ENCODE measurements around the gene ZNF609. TPM values are rescaled to one million over a fixed set of nuclear protein-coding genes. Genes with fewer than 3 reads are reported as not detected.

Gene ZNF609
- total and polyA plus RNA-seq, 11 donors, result 5.8 to 24.5 (median 15.3) TPM

DNA sequence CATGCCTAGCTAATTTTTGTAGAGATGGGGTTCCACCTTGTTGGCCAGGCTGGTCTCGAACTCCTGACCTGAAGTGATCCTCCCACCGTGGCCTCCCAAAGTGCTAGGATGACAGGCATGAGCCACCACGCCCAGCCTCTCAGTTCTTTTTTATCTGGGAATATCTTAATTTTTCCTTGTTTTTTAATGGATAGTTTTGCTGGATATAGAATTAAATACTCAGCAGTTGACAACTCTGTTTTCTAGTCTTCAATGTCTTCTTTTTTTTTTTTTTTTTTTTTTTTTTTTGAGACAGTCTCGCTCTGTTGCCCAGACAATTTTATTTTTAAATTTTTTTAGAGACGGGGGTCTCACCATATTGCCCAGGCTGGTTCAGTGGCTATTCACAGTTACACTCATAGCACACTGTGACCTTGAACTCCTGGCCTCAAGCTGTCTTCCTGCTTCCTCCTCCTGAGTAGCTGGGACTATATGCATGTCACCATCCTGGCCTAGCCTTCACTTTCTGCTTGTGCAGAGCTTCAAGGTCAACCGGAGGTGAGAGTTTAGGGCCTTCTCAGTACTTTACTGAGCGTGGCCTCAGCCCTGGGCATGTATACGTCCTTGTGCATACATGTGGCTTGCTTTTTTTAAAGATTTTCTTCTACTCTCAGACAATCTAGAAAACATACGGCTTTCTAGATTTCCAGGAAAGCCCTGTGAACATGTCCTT, 120.5 kb downstream of the ZNF609 start:
- peak in 1 of 4 donors; percentile 18 for ATAC-seq
- Histone ChIP-seq H3K27ac (peak overlapping the region in 1 of 12 donors; percentile 50), H3K4me1 (peaks cover 0 to 22% (median 0%) of the 10 kb centered on the region in 12 donors), H3K9me3 (peaks cover 0 to 28% (median 9%) of the 10 kb centered on the region in 12 donors), H3K4me3 (no peak overlapping the region), H3K36me3 (no peaks in the 10 kb centered on the region), H3K27me3 (no peaks in the 10 kb centered on the region)
- DNase-seq, result no peak
- 88 to 92% (median 88%) methylated on average over 9 of the region's 9 CpGs for WGBS, 4 donors
- TF ChIP-seq, protein P1, sequence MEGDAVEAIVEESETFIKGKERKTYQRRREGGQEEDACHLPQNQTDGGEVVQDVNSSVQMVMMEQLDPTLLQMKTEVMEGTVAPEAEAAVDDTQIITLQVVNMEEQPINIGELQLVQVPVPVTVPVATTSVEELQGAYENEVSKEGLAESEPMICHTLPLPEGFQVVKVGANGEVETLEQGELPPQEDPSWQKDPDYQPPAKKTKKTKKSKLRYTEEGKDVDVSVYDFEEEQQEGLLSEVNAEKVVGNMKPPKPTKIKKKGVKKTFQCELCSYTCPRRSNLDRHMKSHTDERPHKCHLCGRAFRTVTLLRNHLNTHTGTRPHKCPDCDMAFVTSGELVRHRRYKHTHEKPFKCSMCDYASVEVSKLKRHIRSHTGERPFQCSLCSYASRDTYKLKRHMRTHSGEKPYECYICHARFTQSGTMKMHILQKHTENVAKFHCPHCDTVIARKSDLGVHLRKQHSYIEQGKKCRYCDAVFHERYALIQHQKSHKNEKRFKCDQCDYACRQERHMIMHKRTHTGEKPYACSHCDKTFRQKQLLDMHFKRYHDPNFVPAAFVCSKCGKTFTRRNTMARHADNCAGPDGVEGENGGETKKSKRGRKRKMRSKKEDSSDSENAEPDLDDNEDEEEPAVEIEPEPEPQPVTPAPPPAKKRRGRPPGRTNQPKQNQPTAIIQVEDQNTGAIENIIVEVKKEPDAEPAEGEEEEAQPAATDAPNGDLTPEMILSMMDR (IDR thresholded peaks at IDR 0.05), result no peak
- no peak for TF ChIP-seq POLR2A (IDR thresholded peaks at IDR 0.05)
- intact Hi-C loops (cut with DNase I), result no loop called here

DNA sequence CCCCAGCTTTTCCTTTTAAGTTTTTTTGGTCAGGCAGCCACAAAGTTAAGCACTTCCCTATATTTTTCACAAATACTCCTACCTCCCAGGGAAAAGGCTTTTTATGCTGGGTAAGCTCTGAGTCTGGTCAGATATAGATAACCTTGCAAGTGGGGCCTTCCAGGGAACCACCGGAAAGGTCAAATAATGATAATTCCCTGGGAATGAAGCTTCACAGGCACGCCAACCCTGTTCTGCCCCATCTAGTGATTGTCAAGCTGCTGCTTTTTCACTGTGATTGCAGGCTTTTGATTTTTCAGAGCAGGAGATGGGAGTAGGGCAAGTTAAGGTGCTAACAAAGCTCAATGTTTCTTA, 121.0 kb downstream of the ZNF609 start:
- TF ChIP-seq, protein P1 (IDR thresholded peaks at IDR 0.05), result no peak
- TF ChIP-seq POLR2A (IDR thresholded peaks at IDR 0.05), result no peak
- ATAC-seq, result no peak
- Histone ChIP-seq H3K4me1 (peaks cover 0 to 25% (median 2%) of the 10 kb centered on the region in 12 donors), H3K36me3 (no peaks in the 10 kb centered on the region), H3K4me3 (no peak overlapping the region), H3K9me3 (peaks cover 0 to 28% (median 9%) of the 10 kb centered on the region in 12 donors), H3K27ac (peak overlapping the region in 1 of 12 donors; percentile 50), H3K27me3 (no peaks in the 10 kb centered on the region)
- no peak for DNase-seq
- intact Hi-C loops (cut with DNase I), result no loop called here
- 66 to 78% (median 72%) methylated on average over 2 of the region's 2 CpGs for WGBS, 4 donors

DNA sequence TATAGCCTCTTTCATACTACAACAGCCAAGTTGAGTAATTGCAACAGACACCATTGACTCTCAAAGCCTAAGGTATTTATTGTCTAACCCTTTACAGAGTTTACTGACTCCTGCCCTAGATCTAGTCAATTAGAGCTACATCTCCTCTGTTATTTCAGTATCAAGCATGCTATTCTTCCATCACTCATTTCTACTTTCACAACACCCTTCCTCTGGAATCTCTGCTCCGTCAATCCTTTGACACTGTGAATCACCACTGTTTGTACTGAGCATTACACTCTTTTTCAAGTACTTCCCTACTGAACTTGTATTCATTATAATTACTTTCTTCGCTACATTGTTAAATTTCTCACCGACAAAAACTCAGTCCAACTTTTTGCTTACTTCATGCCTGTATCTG, 121.8 kb downstream of the ZNF609 start:
- DNase-seq, result no peak
- Histone ChIP-seq H3K36me3 (no peaks in the 10 kb centered on the region), H3K27me3 (no peaks in the 10 kb centered on the region), H3K4me1 (peaks cover 0 to 33% (median 7%) of the 10 kb centered on the region in 12 donors), H3K27ac (no peak overlapping the region), H3K9me3 (peaks cover 0 to 28% (median 9%) of the 10 kb centered on the region in 12 donors), H3K4me3 (no peak overlapping the region)
- no peak for TF ChIP-seq POLR2A (IDR thresholded peaks at IDR 0.05)
- TF ChIP-seq, protein P1 (IDR thresholded peaks at IDR 0.05), result no peak
- intact Hi-C loops (cut with DNase I), result no loop called here
- peak in 2 of 4 donors; percentile 27 to 34 for ATAC-seq
- WGBS, 4 donors, result 88 to 90% (median 89%) methylated on average over 3 of the region's 3 CpGs

DNA sequence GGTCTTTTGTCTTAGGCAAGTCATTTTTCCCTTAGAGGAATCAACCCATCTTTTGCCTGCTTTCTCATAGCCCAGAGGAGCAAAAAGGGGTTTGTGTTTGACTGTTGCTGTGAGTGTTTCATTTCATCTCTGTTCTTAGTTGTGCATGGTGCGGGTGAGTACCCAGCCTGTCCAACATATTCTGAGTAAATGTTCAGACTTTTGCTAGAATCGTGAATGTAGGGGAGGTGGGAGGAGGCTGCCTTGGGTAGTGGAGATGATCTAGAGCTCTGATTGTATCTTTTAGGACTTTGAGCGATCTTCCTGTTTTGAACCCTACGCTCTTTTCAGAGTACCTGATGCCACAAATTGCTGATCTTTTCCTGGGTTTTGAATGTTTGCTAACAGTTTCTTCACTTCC, 123.1 kb downstream of the ZNF609 start:
- 86 to 92% (median 91%) methylated on average over 4 of the region's 4 CpGs for WGBS, 4 donors
- Histone ChIP-seq H3K36me3 (no peaks in the 10 kb centered on the region), H3K4me1 (peaks cover 0 to 39% (median 7%) of the 10 kb centered on the region in 12 donors), H3K27me3 (no peaks in the 10 kb centered on the region), H3K27ac (no peak overlapping the region), H3K4me3 (no peak overlapping the region), H3K9me3 (peaks cover 0 to 28% (median 9%) of the 10 kb centered on the region in 12 donors)
- TF ChIP-seq, protein P1 (IDR thresholded peaks at IDR 0.05), result no peak
- no peak for TF ChIP-seq POLR2A (IDR thresholded peaks at IDR 0.05)
- ATAC-seq (no peak), DNase-seq (no peak)
- intact Hi-C loops (cut with DNase I), result no loop called here
